Fibroblast of skin of right biceps (primary cell): Measurements from ENCODE around the gene FERD3L.
"Not testable (repeated sequence)": the region's sequence is repeated elsewhere in the genome, so short reads cannot be mapped to it uniquely, and the experiment has no call there.

ENCODE experiments used
- DNase-seq: peaks from one replicate; pipeline ENCODE4 v3.0.0-alpha.2; 2013

FERD3L gene

GRCh38 chr7:19144661-19145433 lies at the start of gene FERD3L:
Gene FERD3L, minus strand, starts transcription at chr7:19145421. Its CDS starts 59 bp downstream, at chr7:19145362.
- no peak for DNase-seq

- not testable (repeated sequence) for DNase-seq
These were observed 49.2 kb upstream of the FERD3L start for GRCh38 chr7:19194417-19194816.

GRCh38 chr7:19181634-19182033 lies 36.4 kb upstream of the FERD3L start:
- DNase-seq, result no peak

- no peak for DNase-seq
These were observed 33.4 kb upstream of the FERD3L start for GRCh38 chr7:19178595-19178994.

GRCh38 chr7:19177269-19177668 lies 32.0 kb upstream of the FERD3L start:
- DNase-seq, result peak; percentile 56

- no peak for DNase-seq
These were observed 30.0 kb upstream of the FERD3L start for GRCh38 chr7:19175241-19175640.

GRCh38 chr7:19161671-19162070 lies 16.4 kb upstream of the FERD3L start:
- DNase-seq, result peak; percentile 27

GRCh38 chr7:19146699-19147098 lies 1.5 kb upstream of the FERD3L start:
- DNase-seq, result peak; percentile 41

- no peak for DNase-seq
These were observed 354 bp upstream of the FERD3L start for GRCh38 chr7:19145434-19146115.

GRCh38 chr7:19143881-19144574 lies 1.2 kb downstream of the FERD3L start:
- DNase-seq, result no peak

- no peak for DNase-seq
These were observed 5.4 kb downstream of the FERD3L start for GRCh38 chr7:19139706-19140327.

- DNase-seq, result peak; percentile 68
These were observed 11.3 kb downstream of the FERD3L start for GRCh38 chr7:19133886-19134285.

- no peak for DNase-seq
These were observed 11.8 kb downstream of the FERD3L start for GRCh38 chr7:19133390-19133789.

GRCh38 chr7:19128856-19129255 lies 16.4 kb downstream of the FERD3L start:
- peak; percentile 22 for DNase-seq

- peak; percentile 66 for DNase-seq
These were observed 23.1 kb downstream of the FERD3L start for GRCh38 chr7:19121977-19122588.

GRCh38 chr7:19119870-19120486 lies 25.2 kb downstream of the FERD3L start:
- DNase-seq, result peak; percentile 30

GRCh38 chr7:19119372-19119771 lies 25.8 kb downstream of the FERD3L start:
- peak; percentile 36 for DNase-seq

- peak; percentile 73 for DNase-seq
These were observed 26.4 kb downstream of the FERD3L start for GRCh38 chr7:19118636-19119371.

GRCh38 chr7:19117870-19118608 lies 27.2 kb downstream of the FERD3L start:
- DNase-seq, result peak; percentile 64

- peak; percentile 99 for DNase-seq
These were observed 27.9 kb downstream of the FERD3L start, which contains the start of gene TWIST1 for GRCh38 chr7:19117091-19117869. Gene TWIST1, minus strand, starts transcription at chr7:19117636. Its CDS starts 315 bp downstream, at chr7:19117321.
